ENCODE results near the gene GJB3.

The GJB3 gene

GRCh38 chr1:34753163-34753562 lies 27.9 kb upstream of the GJB3 start:
- no peak for DNase-seq (ENCODE audit: extremely low read depth, low read depth)

GRCh38 chr1:34754964-34755637 lies 25.9 kb upstream of the GJB3 start, which contains the start of gene GJB5:
Gene GJB5 (plus strand): TSS chr1:34755047. CDS start chr1:34757331, 2,284 bp downstream.
- no peak for DNase-seq (ENCODE audit: extremely low read depth, low read depth)
- no peak for TF ChIP-seq CTCF (IDR thresholded peaks at IDR 0.05; ENCODE audit: low read depth, low read length)

More at GRCh38 chr1:34753163-34753562, 27.9 kb upstream of the GJB3 start:
- TF ChIP-seq CTCF (IDR thresholded peaks at IDR 0.05; ENCODE audit: low read depth, low read length) = no peak

- DNase-seq (ENCODE audit: extremely low read depth, low read depth) = no peak
- TF ChIP-seq CTCF (IDR thresholded peaks at IDR 0.05; ENCODE audit: low read depth, low read length) = no peak
These were observed 25.1 kb upstream of the GJB3 start for GRCh38 chr1:34755961-34756360.

- TF ChIP-seq CTCF (IDR thresholded peaks at IDR 0.05; ENCODE audit: low read depth, low read length) = no peak
- DNase-seq (ENCODE audit: extremely low read depth, low read depth) = no peak
These were observed 23.6 kb upstream of the GJB3 start for GRCh38 chr1:34757386-34757785.

GRCh38 chr1:34758751-34759150 lies 22.3 kb upstream of the GJB3 start:
- TF ChIP-seq CTCF (IDR thresholded peaks at IDR 0.05; ENCODE audit: low read depth, low read length) = no peak
- DNase-seq (ENCODE audit: extremely low read depth, low read depth) = no peak

GRCh38 chr1:34759503-34760357 lies 21.3 kb upstream of the GJB3 start, which contains the start of gene GJB4:
Gene GJB4 (plus strand): TSS chr1:34759740. CDS start chr1:34761255, 1,515 bp downstream.
- no peak for DNase-seq (ENCODE audit: extremely low read depth, low read depth)
- no peak for TF ChIP-seq CTCF (IDR thresholded peaks at IDR 0.05; ENCODE audit: low read depth, low read length)
